Peyer's patch (tissue), 4 donors: ENCODE measurements around the gene BCR.

Source experiments
- POLR2A ChIP-seq, 2 donors: fragments of 450-650 bp; IDR thresholded peaks; one replicate each; pipeline ENCODE4 v1.5.1; 2017; ENCODE audit warnings: antibody characterized with exemption in 2 of 2, mild to moderate bottlenecking in 2 of 2, moderate library complexity in 2 of 2
- TF ChIP-seq, protein P1 (sequence below), 6 experiments: fragments of 450-650 bp in 4 of 6; fragments of 200-600 bp in 2 of 6; sonication (generic) in 1 of 6; IDR thresholded peaks; one replicate each; pipeline ENCODE4 v1.5.1; 2017 to 2019; ENCODE audit warnings: antibody characterized with exemption in 6 of 6, mild to moderate bottlenecking in 3 of 6, moderate library complexity in 1 of 6

DNA sequence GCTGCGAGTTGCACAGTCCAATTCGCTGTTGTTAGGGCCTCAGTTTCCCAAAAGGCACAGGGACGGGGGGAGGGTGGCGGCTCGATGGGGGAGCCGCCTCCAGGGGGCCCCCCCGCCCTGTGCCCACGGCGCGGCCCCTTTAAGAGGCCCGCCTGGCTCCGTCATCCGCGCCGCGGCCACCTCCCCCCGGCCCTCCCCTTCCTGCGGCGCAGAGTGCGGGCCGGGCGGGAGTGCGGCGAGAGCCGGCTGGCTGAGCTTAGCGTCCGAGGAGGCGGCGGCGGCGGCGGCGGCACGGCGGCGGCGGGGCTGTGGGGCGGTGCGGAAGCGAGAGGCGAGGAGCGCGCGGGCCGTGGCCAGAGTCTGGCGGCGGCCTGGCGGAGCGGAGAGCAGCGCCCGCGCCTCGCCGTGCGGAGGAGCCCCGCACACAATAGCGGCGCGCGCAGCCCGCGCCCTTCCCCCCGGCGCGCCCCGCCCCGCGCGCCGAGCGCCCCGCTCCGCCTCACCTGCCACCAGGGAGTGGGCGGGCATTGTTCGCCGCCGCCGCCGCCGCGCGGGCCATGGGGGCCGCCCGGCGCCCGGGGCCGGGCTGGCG is at the start of gene BCR:
- TF ChIP-seq POLR2A (IDR thresholded peaks at IDR 0.05): peak; percentile 10 to 89
- TF ChIP-seq, protein P1, sequence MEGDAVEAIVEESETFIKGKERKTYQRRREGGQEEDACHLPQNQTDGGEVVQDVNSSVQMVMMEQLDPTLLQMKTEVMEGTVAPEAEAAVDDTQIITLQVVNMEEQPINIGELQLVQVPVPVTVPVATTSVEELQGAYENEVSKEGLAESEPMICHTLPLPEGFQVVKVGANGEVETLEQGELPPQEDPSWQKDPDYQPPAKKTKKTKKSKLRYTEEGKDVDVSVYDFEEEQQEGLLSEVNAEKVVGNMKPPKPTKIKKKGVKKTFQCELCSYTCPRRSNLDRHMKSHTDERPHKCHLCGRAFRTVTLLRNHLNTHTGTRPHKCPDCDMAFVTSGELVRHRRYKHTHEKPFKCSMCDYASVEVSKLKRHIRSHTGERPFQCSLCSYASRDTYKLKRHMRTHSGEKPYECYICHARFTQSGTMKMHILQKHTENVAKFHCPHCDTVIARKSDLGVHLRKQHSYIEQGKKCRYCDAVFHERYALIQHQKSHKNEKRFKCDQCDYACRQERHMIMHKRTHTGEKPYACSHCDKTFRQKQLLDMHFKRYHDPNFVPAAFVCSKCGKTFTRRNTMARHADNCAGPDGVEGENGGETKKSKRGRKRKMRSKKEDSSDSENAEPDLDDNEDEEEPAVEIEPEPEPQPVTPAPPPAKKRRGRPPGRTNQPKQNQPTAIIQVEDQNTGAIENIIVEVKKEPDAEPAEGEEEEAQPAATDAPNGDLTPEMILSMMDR (IDR thresholded peaks at IDR 0.05): no peak
